Uterus (tissue), 2 donors: Measurements from ENCODE around the gene NFU1.

ENCODE experiments used
- POLR2A ChIP-seq, 2 donors: fragments of 450-650 bp; IDR thresholded peaks; one replicate each; pipeline ENCODE4 v1.6.1; 2016; ENCODE audit warnings: antibody characterized with exemption in 2 of 2, mild to moderate bottlenecking in 1 of 2, moderate library complexity in 1 of 2
- TF ChIP-seq, protein P1 (sequence below), 4 experiments: fragments of 200-600 bp in 2 of 4; fragments of 450-650 bp in 2 of 4; sonication (generic) in 2 of 4; IDR thresholded peaks; one replicate each; pipeline ENCODE4 v1.5.1; 2016 to 2019; ENCODE audit warnings: antibody characterized with exemption in 4 of 4, mild to moderate bottlenecking in 2 of 4, moderate library complexity in 1 of 4

GRCh38 chr2:69459936-69460335 lies 22.7 kb upstream of the NFU1 start:
- TF ChIP-seq, protein P1, sequence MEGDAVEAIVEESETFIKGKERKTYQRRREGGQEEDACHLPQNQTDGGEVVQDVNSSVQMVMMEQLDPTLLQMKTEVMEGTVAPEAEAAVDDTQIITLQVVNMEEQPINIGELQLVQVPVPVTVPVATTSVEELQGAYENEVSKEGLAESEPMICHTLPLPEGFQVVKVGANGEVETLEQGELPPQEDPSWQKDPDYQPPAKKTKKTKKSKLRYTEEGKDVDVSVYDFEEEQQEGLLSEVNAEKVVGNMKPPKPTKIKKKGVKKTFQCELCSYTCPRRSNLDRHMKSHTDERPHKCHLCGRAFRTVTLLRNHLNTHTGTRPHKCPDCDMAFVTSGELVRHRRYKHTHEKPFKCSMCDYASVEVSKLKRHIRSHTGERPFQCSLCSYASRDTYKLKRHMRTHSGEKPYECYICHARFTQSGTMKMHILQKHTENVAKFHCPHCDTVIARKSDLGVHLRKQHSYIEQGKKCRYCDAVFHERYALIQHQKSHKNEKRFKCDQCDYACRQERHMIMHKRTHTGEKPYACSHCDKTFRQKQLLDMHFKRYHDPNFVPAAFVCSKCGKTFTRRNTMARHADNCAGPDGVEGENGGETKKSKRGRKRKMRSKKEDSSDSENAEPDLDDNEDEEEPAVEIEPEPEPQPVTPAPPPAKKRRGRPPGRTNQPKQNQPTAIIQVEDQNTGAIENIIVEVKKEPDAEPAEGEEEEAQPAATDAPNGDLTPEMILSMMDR (IDR thresholded peaks at IDR 0.05), result no peak
- TF ChIP-seq POLR2A (IDR thresholded peaks at IDR 0.05), result no peak
